ENCODE results near the gene TMOD1. TPM values are rescaled to one million over a fixed set of nuclear protein-coding genes. Genes with fewer than 3 reads are reported as not detected.

Gene TMOD1
- total and polyA plus RNA-seq, 5 donors from 2014 or later = 2.4 to 11.0 (median 3.7) TPM

DNA sequence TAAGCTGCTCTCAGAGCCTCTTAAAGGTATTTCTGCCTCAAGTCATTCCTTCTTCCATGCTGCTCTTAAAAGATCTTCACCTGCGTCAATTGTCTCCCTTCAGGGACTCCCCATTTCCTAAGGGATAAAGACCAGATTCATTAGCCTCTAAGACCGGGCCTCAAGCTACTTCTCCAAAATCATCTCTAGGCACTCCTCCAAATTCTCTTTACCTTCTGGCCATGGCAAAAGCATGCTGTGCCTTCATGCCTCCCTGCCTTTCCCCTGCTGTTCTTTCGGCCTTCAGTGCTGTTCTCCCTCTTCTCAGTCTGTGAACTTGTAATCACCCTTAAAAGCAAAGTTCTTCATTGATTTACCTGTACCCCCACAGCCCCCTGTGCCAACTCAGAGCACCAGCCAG is 4.4 kb downstream of the TMOD1 start:
- H3K27ac Mint-ChIP-seq = no peak overlapping the region
- peaks cover 0 to 3% (median 0%) of the 10 kb centered on the region in 7 donors for H3K9me3 Mint-ChIP-seq
- H3K27me3 ChIP-seq (ENCODE audit: control insufficient read depth, insufficient read depth, low read length) = peaks cover 22% of the 10 kb centered on the region
- H3K4me1 ChIP-seq (ENCODE audit: control insufficient read depth, insufficient read depth, low read length, poor library complexity, severe bottlenecking) = peaks cover 21% of the 10 kb centered on the region
- no peak overlapping the region for H3K4me3 ChIP-seq (ENCODE audit: low read depth, low read length)
- no peaks in the 10 kb centered on the region for H3K9me3 ChIP-seq (ENCODE audit: control insufficient read depth in 2 of 2, low read length in 2 of 2)
- H3K4me1 Mint-ChIP-seq = peaks cover 0 to 18% (median 10%) of the 10 kb centered on the region in 4 donors
- H3K27ac ChIP-seq (ENCODE audit: insufficient read depth, low read length, poor library complexity, severe bottlenecking) = no peak overlapping the region
- no peaks in the 10 kb centered on the region for H3K36me3 Mint-ChIP-seq
- no peaks in the 10 kb centered on the region for H3K36me3 ChIP-seq (ENCODE audit: control insufficient read depth, insufficient read depth, low read length)
- no peak overlapping the region for H3K4me3 Mint-ChIP-seq
- DNase-seq (no peak), ATAC-seq (ENCODE audit: low read depth in 2 of 2) (no peak)
- peaks cover 27% of the 10 kb centered on the region for H3K27me3 Mint-ChIP-seq

DNA sequence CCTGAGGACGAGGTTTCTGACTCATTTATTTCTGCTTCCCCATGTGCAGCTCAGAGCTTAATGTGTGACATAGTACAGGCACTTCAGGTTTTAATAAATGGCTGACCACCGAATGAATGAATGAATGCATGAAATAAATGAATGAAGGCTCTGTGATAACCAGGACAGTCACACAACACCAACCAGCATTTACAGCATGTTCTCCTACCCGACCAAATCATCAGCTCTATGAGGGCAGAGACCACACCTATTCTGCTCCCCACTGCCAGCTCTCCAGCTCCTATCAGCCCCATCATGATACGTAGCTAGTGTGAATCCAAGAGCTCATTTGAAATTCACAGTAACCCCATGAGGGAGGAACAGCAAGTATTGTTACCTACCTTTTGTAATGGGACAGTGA is 4.8 kb downstream of the TMOD1 start:
- peaks cover 0 to 13% (median 6%) of the 10 kb centered on the region in 4 donors for H3K4me1 Mint-ChIP-seq
- ATAC-seq (ENCODE audit: low read depth in 2 of 2) (no peak), DNase-seq (no peak)
- H3K27me3 Mint-ChIP-seq = peaks cover 23% of the 10 kb centered on the region
- Histone ChIP-seq H3K4me1 (ENCODE audit: control insufficient read depth, insufficient read depth, low read length, poor library complexity, severe bottlenecking) (peaks cover 17% of the 10 kb centered on the region), H3K4me3 (ENCODE audit: low read depth, low read length) (no peak overlapping the region), H3K36me3 (ENCODE audit: control insufficient read depth, insufficient read depth, low read length) (no peaks in the 10 kb centered on the region), H3K9me3 (ENCODE audit: control insufficient read depth in 2 of 2, low read length in 2 of 2) (no peaks in the 10 kb centered on the region), H3K27ac (ENCODE audit: insufficient read depth, low read length, poor library complexity, severe bottlenecking) (no peak overlapping the region), H3K27me3 (ENCODE audit: control insufficient read depth, insufficient read depth, low read length) (peaks cover 22% of the 10 kb centered on the region)
- H3K9me3 Mint-ChIP-seq = peaks cover 0 to 3% (median 0%) of the 10 kb centered on the region in 7 donors
- no peak overlapping the region for H3K4me3 Mint-ChIP-seq
- H3K36me3 Mint-ChIP-seq = no peaks in the 10 kb centered on the region
- H3K27ac Mint-ChIP-seq = no peak overlapping the region

- peaks cover 23% of the 10 kb centered on the region for H3K27me3 Mint-ChIP-seq
- Histone ChIP-seq H3K36me3 (ENCODE audit: control insufficient read depth, insufficient read depth, low read length) (no peaks in the 10 kb centered on the region), H3K27me3 (ENCODE audit: control insufficient read depth, insufficient read depth, low read length) (peaks cover 22% of the 10 kb centered on the region), H3K27ac (ENCODE audit: insufficient read depth, low read length, poor library complexity, severe bottlenecking) (no peak overlapping the region), H3K4me1 (ENCODE audit: control insufficient read depth, insufficient read depth, low read length, poor library complexity, severe bottlenecking) (peaks cover 14% of the 10 kb centered on the region), H3K9me3 (ENCODE audit: control insufficient read depth in 2 of 2, low read length in 2 of 2) (no peaks in the 10 kb centered on the region), H3K4me3 (ENCODE audit: low read depth, low read length) (no peak overlapping the region)
- H3K36me3 Mint-ChIP-seq = no peaks in the 10 kb centered on the region
- DNase-seq = no peak
- no peak for ATAC-seq (ENCODE audit: low read depth in 2 of 2)
- H3K27ac Mint-ChIP-seq = no peak overlapping the region
- H3K4me3 Mint-ChIP-seq = no peak overlapping the region
- H3K4me1 Mint-ChIP-seq = peaks cover 0 to 13% (median 6%) of the 10 kb centered on the region in 4 donors
- peaks cover 0 to 3% (median 0%) of the 10 kb centered on the region in 7 donors for H3K9me3 Mint-ChIP-seq
Measured at GRCh38 chr9:97506787-97507186, 5.3 kb downstream of the TMOD1 start.

DNA sequence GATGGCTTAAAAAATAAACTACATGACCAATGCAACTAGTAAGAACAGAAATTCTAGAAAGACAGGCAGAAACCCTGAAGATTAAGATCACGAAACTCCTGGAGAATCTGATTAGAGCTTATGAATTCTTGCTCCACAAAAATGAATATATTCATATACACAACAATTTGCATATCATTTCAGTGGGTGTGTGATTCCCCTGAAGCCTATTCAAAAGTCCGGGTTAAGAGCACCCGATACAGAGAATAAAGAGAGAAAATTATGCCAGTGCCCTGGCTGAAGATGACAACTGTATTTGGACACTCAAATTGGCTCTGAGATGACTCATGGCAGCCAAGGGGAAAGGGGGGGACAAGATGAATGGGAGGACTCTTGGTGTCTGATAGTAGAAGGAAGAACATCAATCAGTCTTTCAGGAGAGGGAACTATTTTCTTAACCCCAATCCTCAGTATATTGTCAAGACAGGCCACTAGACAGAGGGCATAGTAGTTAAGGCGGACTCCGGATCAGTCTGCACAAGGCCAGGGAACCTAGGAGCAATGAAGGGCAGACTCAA is 6.0 kb downstream of the TMOD1 start:
- Mint-ChIP-seq H3K36me3 (no peaks in the 10 kb centered on the region), H3K9me3 (peaks cover 0 to 3% (median 0%) of the 10 kb centered on the region in 7 donors), H3K4me3 (no peak overlapping the region), H3K4me1 (peaks cover 0 to 12% (median 4%) of the 10 kb centered on the region in 4 donors), H3K27me3 (peaks cover 22% of the 10 kb centered on the region), H3K27ac (no peak overlapping the region)
- H3K4me3 ChIP-seq (ENCODE audit: low read depth, low read length) = no peak overlapping the region
- H3K4me1 ChIP-seq (ENCODE audit: control insufficient read depth, insufficient read depth, low read length, poor library complexity, severe bottlenecking) = peaks cover 7% of the 10 kb centered on the region
- DNase-seq (no peak), ATAC-seq (ENCODE audit: low read depth in 2 of 2) (no peak)
- H3K9me3 ChIP-seq (ENCODE audit: control insufficient read depth in 2 of 2, low read length in 2 of 2) = no peaks in the 10 kb centered on the region
- no peaks in the 10 kb centered on the region for H3K36me3 ChIP-seq (ENCODE audit: control insufficient read depth, insufficient read depth, low read length)
- H3K27me3 ChIP-seq (ENCODE audit: control insufficient read depth, insufficient read depth, low read length) = peaks cover 22% of the 10 kb centered on the region
- no peak overlapping the region for H3K27ac ChIP-seq (ENCODE audit: insufficient read depth, low read length, poor library complexity, severe bottlenecking)

DNA sequence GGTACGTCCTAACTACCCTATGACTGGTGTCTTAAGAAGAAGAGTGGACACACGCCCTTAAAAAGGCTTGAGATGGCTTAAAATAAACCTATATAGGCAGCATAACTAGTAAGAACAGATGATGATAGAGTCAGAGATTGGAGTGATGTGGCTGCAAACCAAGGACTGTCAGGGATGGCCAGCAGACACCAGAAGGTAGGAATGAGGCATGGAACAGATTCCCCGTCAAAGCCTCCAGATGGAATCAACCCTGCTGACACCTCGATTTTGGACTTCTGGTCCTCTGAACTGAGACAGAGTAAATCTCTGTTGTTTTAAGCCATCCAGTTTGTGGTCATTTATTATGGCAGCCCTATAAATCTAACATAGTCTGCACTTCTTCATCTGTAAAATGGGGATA is 7.4 kb downstream of the TMOD1 start:
- Histone ChIP-seq H3K27me3 (ENCODE audit: control insufficient read depth, insufficient read depth, low read length) (peaks cover 13% of the 10 kb centered on the region), H3K9me3 (ENCODE audit: control insufficient read depth in 2 of 2, low read length in 2 of 2) (no peaks in the 10 kb centered on the region), H3K4me3 (ENCODE audit: low read depth, low read length) (no peak overlapping the region), H3K27ac (ENCODE audit: insufficient read depth, low read length, poor library complexity, severe bottlenecking) (no peak overlapping the region), H3K36me3 (ENCODE audit: control insufficient read depth, insufficient read depth, low read length) (no peaks in the 10 kb centered on the region), H3K4me1 (ENCODE audit: control insufficient read depth, insufficient read depth, low read length, poor library complexity, severe bottlenecking) (no peaks in the 10 kb centered on the region)
- DNase-seq (no peak), ATAC-seq (ENCODE audit: low read depth in 2 of 2) (no peak)
- Mint-ChIP-seq H3K27ac (no peak overlapping the region), H3K4me3 (no peak overlapping the region), H3K9me3 (no peaks in the 10 kb centered on the region), H3K27me3 (peaks cover 9% of the 10 kb centered on the region), H3K4me1 (no peaks in the 10 kb centered on the region), H3K36me3 (no peaks in the 10 kb centered on the region)

DNA sequence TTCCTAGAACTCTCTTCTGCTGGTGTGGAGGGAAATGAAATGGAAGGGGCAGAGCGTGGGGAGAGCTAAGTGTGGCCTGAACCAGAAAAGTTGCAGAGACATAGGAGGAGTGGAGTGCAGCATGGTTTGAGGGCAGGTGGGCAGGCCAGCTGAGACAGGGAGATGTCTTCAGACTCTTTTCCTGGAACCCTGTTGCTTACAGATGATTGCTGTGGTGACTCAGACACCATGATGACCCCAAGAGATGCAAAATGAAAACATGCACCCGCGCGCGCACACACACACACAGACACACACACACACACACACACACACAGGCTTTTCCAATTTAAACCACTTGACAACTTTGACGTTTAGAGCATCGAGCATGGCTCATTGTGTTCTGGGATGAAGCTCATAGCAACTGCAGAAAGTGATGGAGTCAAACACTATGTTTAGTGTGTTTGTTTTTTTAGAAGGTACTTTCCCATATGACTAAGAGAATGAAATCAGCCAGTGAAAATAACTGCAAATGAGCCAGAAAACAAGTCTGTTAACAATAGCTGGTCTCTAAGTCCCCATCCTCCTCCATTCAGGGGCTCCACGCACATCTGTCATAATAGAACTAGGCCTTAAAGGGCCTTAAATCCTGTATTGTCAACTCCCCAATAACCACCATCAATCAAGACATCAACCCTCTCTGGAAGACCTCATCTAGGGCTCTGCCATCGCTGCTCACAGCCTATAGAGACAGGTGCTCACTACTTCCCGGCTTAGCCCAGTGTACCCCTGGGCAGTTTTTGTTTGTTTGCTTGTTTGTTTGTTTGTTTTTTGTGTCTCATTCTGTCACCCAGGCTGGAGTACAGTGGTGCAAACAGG is 9.6 kb downstream of the TMOD1 start:
- H3K4me3 ChIP-seq (ENCODE audit: low read depth, low read length) = no peak overlapping the region
- Mint-ChIP-seq H3K27me3 (no peaks in the 10 kb centered on the region), H3K27ac (no peak overlapping the region), H3K9me3 (no peaks in the 10 kb centered on the region), H3K4me3 (no peak overlapping the region), H3K4me1 (no peaks in the 10 kb centered on the region), H3K36me3 (no peaks in the 10 kb centered on the region)
- no peaks in the 10 kb centered on the region for H3K9me3 ChIP-seq (ENCODE audit: control insufficient read depth in 2 of 2, low read length in 2 of 2)
- no peaks in the 10 kb centered on the region for H3K4me1 ChIP-seq (ENCODE audit: control insufficient read depth, insufficient read depth, low read length, poor library complexity, severe bottlenecking)
- H3K27ac ChIP-seq (ENCODE audit: insufficient read depth, low read length, poor library complexity, severe bottlenecking) = no peak overlapping the region
- no peaks in the 10 kb centered on the region for H3K27me3 ChIP-seq (ENCODE audit: control insufficient read depth, insufficient read depth, low read length)
- peak; percentile 34 to 37 for ATAC-seq (ENCODE audit: low read depth in 2 of 2)
- peak in 1 of 3 donors; percentile 34 for DNase-seq
- no peaks in the 10 kb centered on the region for H3K36me3 ChIP-seq (ENCODE audit: control insufficient read depth, insufficient read depth, low read length)

- Histone ChIP-seq H3K9me3 (ENCODE audit: control insufficient read depth in 2 of 2, low read length in 2 of 2) (no peaks in the 10 kb centered on the region), H3K4me1 (ENCODE audit: control insufficient read depth, insufficient read depth, low read length, poor library complexity, severe bottlenecking) (no peaks in the 10 kb centered on the region), H3K27me3 (ENCODE audit: control insufficient read depth, insufficient read depth, low read length) (no peaks in the 10 kb centered on the region), H3K4me3 (ENCODE audit: low read depth, low read length) (no peak overlapping the region), H3K27ac (ENCODE audit: insufficient read depth, low read length, poor library complexity, severe bottlenecking) (no peak overlapping the region), H3K36me3 (ENCODE audit: control insufficient read depth, insufficient read depth, low read length) (no peaks in the 10 kb centered on the region)
- Mint-ChIP-seq H3K9me3 (no peaks in the 10 kb centered on the region), H3K4me3 (no peak overlapping the region), H3K27ac (no peak overlapping the region), H3K36me3 (no peaks in the 10 kb centered on the region), H3K27me3 (peaks cover 4% of the 10 kb centered on the region), H3K4me1 (no peaks in the 10 kb centered on the region)
- ATAC-seq (ENCODE audit: low read depth in 2 of 2) (no peak), DNase-seq (no peak)
Measured at GRCh38 chr9:97511655-97512427, 10.4 kb downstream of the TMOD1 start.
